ENCODE results near the gene CEP63.
"Not testable (repeated sequence)": the region's sequence is repeated elsewhere in the genome, so short reads cannot be mapped to it uniquely, and the experiment has no call there.

The CEP63 gene

GRCh38 chr3:134576831-134577230 is 91.0 kb downstream of the CEP63 start:
- DNase-seq (ENCODE audit: low spot score): no peak

DNA sequence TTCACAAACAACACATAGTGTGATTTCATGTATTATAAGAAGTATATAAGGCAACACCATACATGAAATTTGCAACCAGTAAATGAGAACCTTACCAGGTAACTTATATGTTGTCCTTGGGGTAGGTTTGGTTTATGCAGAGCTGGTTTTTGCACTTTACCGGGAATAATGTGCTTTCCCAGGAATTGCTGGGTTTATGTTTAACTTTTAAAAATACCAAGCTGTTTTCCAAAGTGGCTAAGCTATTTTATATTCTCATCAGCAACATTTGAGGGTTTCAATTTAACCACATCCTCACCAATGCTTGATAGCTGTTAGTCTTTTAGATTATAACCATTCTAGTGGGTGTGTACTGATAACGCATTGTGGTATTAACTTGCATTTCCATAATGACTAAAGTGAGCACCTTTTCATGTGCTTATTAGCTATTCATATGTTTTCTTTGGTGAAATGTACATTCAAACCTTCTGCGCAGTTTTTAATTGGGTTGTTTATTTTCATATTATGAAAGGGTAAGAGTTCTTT is 93.3 kb downstream of the CEP63 start:
- DNase-seq (ENCODE audit: low spot score): no peak

DNA sequence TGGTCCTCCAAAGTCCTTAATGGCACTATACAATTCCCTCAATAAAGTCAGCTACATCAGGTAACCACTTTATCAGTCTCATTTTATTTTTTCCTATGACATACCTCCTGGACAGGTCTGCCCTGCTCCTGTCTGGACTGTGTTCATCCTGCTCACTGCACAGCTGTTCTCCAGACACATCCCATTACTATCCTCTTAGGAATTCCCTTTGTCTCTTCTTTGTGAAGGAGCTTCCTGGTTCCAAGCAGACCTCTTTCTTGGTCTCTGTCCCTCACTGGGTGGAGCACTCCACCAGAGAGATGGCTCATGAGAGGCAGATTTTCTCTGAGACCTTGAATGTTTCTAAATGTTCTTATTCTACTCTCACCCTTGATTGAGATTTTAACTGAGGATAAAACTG is 104.9 kb downstream of the CEP63 start:
- DNase-seq (ENCODE audit: low spot score): no peak

DNA sequence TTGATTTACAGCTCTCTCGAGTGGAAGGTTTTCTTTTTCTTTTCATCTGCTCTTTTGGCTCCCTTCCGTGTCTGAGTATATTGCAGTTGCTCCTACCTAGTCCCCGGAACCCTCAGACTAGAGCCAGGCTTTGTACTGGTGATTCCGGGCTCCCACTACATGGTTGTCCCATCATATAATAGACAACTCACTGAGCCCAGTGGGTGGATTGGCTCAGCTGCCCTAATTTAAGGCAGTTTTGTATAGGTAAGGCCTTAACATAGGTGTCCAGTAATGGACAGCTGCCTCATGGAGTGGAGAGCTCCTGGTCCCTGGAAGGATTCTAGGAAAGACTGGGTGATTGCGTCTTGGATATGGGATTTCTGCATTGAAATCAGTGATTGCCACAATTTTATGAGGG is 106.9 kb downstream of the CEP63 start:
- no peak for DNase-seq (ENCODE audit: low spot score)

GRCh38 chr3:134594331-134594741 is 108.5 kb downstream of the CEP63 start:
- no peak for DNase-seq (ENCODE audit: low spot score)

- not testable (repeated sequence) for DNase-seq (ENCODE audit: low spot score)
Measured at GRCh38 chr3:134594986-134595385, 109.1 kb downstream of the CEP63 start.

GRCh38 chr3:134597390-134597970 is 111.6 kb downstream of the CEP63 start:
- DNase-seq (ENCODE audit: low spot score): no peak

- DNase-seq (ENCODE audit: low spot score): no peak
Measured at GRCh38 chr3:134598763-134599545, 113.1 kb downstream of the CEP63 start.

DNA sequence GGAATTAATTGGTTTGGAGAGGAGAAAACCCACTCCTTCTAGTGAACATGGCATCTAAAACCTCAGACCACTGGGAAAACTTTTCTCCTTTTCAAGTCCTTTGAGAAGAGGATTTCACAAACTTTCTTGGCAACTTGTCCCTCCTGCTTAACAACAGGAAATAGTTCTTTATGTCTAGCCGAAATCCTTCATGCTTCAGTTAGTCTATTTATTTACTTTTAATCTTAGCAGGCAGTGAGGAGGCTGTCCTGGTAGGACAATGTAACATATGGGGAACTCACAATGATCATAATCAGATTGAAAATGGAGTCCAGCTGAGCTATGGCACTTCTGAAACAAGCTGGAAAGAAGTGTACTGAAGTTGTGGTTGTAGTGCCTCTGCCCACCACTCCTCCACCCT is 114.3 kb downstream of the CEP63 start:
- DNase-seq (ENCODE audit: low spot score): no peak

GRCh38 chr3:134600685-134601463 is 115.0 kb downstream of the CEP63 start:
- peak; percentile 63 for DNase-seq (ENCODE audit: low spot score)

DNA sequence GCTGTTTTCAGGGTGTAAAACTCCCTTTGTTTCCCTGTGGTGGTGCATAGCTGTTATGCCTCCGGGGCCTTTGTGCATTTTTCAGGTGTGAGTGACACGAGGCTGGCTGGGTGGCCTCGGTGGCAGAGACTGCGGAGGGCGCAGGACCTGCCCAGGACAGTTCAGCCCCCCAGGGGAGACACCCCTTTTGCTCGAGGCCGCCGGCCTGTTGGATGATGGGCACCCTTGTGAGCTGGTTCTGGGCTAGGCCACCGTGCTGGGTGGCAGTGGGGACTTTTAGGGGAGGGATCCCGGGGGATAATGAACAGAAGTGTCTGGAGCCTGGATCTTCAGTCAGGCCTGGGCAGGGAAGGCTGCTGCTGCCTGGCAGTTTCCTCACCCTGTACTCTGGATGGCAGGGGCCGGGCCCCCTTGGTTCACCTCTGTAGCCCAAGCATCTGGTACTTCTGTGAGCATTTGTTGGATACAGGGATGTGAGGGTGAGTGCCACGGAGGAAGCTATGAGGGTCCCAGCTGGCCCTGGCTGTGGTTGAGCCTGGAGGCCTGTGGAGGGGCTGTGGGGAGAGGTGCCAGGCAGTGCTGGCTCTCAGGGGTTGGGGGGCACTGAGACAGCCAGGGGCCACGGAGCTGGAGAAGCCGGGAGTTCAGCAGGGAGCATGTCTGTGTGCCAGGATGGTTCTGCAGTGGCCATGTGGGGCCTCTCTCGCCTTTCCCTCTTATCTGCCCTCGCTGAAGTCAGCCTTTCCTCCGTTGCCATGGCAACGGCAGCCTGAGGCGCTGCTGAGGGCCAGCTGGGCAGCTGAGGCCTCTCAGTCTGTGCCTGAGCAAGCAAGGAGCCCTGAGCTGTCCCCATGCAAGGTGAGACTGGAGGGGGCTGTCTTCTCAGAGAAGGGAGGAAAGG is 115.9 kb downstream of the CEP63 start:
- DNase-seq (ENCODE audit: low spot score): no peak

GRCh38 chr3:134602440-134602814 is 116.6 kb downstream of the CEP63 start:
- no peak for DNase-seq (ENCODE audit: low spot score)

GRCh38 chr3:134603480-134603879 is 117.6 kb downstream of the CEP63 start:
- DNase-seq (ENCODE audit: low spot score): no peak

DNA sequence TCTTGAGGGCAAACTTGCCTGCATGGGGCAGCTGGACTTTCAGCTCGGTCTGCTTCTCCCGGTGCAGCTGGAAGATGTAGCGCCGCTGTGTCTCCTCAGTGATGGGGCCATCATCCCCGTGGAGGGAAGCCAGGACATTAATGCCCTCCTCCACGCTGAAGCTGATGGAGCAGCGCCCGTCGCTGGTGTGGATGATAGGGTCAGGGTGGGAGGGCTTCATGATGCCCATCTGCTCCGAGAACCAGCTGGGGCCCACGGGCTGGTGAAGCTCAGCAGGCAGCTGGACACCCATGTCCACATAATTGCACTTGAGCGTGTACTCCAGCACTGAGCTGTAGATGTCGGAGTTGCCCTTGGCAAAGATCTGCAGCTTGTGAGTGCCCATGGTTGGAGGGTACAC is 118.1 kb downstream of the CEP63 start:
- no peak for DNase-seq (ENCODE audit: low spot score)

DNA sequence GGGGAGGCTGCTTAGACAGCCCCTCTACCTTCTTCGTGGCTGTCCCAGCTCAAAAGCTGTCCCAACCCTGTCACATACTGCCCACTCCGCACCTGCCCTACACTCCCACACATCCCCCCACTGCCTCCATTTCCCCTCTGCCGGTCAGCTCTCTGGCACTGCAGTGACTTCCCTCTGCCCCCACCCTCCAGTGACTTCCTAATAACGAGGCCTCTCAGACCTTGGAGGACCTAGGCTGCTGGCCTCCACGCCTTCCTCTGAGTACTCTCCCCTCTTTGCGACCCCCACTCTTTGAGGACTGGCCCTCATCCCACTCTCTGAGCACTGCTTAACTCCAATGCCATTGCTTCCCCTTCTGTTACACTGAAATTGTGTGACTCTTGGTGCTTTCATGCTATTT is 119.7 kb downstream of the CEP63 start:
- DNase-seq (ENCODE audit: low spot score): no peak

- no peak for DNase-seq (ENCODE audit: low spot score)
Measured at GRCh38 chr3:134606033-134607025, 120.5 kb downstream of the CEP63 start.

- no peak for DNase-seq (ENCODE audit: low spot score)
Measured at GRCh38 chr3:134607054-134608022, 121.5 kb downstream of the CEP63 start.

DNA sequence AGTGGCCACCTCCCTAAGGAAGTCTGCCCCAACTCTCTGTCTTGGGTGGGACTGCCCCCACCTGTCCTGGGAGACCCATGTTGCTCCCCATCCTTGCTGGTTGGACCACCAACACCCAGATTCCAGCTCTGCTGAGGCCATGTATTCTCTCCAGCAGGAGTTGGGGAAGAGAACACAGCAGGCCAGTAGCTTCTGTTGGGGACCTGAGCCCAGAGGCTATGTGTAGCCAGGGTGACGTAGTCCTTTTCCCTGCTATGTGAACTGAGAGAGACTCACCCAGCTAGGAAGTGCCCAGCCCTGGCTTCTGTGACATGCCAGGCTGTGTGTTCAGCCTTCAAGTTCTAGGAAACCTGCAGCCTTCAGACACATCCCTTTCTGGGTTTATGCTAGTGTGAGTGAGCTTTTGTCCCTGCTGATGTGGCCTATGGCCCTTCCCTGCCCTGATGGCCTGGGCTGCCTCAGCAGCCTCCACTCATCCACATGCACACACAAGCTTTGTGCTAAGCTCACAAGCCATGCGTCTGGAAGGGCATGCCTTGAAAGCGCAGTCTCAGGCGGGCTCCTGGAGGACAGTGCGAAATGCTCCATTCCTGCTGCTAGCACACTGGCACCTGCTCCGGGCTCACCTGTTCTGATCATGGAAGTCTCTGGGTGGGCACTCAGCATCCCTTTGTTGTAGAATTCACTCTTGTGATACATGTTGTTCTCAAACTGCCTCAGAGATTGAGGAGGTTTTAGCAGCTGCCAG is 122.3 kb downstream of the CEP63 start:
- DNase-seq (ENCODE audit: low spot score): no peak

Measured in NAMALWA (cell line).